IMR-90 (cell line): ENCODE measurements around the gene DLGAP4. TPM values are rescaled to one million over a fixed set of nuclear protein-coding genes. Genes with fewer than 3 reads are reported as not detected.

Source experiments
- ATAC-seq: fragments of 200-7000 bp; cut with Tn5 transposase; 2 replicates; pipeline ENCODE4 v1.9.1; 2020; ENCODE audit warnings: low read depth, mild to moderate bottlenecking, moderate library complexity
- BruUV-seq: library from RNA; stranded (reverse); fragments of 400-500 nt; replicated peaks from 2 replicates; lab custom pipeline; 2021; lab: Mats Ljungman, UMichigan
- CTCF ChIA-PET: fragments of 300-600 bp; formaldehyde crosslinking; extraction: SDS; loops from one replicate; lab custom pipeline; 2021; ENCODE audit warnings: antibody characterized with exemption; lab: Yijun Ruan, JAX
- POLR2A ChIA-PET: fragments of 300-600 bp; sonication (Branson Sonifier 250); formaldehyde crosslinking; loops from one replicate; lab custom pipeline; 2022; ENCODE audit warnings: antibody characterized with exemption; ENCODE audit not compliant: unreplicated experiment; lab: Charles Lee
- DNase-seq: peaks from one replicate; pipeline ENCODE4 v3.0.0; 2013
- H2AFZ ChIP-seq: replicated peaks from 2 replicates; pipeline ENCODE3; 2013; ENCODE audit warnings: low read length, mild to moderate bottlenecking; ENCODE audit not compliant: poor library complexity
- H2AK5ac ChIP-seq: 2 replicates; pipeline ENCODE4 v1.6.1; 2013; ENCODE audit warnings: low read depth, low read length, inconsistent platforms
- H2AK9ac ChIP-seq: replicated peaks from 2 replicates; pipeline ENCODE3; 2013; ENCODE audit warnings: mild to moderate bottlenecking, low read depth, low read length, moderate library complexity; ENCODE audit not compliant: poor library complexity
- H2BK120ac ChIP-seq: 2 replicates; pipeline ENCODE4 v1.6.1; 2013; ENCODE audit warnings: low read depth, low read length, inconsistent platforms
- H2BK15ac ChIP-seq: 3 replicates; pipeline ENCODE4 v1.6.1; 2013; ENCODE audit warnings: low read depth, low read length, inconsistent platforms
- H2BK20ac ChIP-seq: 2 replicates; pipeline ENCODE4 v1.6.1; 2013; ENCODE audit warnings: low read depth, mild to moderate bottlenecking, inconsistent platforms, low read length, moderate library complexity
- H2BK5ac ChIP-seq: 2 replicates; pipeline ENCODE4 v1.6.1; 2013; ENCODE audit warnings: mild to moderate bottlenecking, low read depth, low read length, inconsistent platforms; ENCODE audit not compliant: poor library complexity, severe bottlenecking
- H3K14ac ChIP-seq: replicated peaks from 2 replicates; pipeline ENCODE4 v1.6.1; 2013; ENCODE audit warnings: low read depth, low read length, inconsistent platforms
- H3K18ac ChIP-seq: 2 replicates; pipeline ENCODE4 v1.6.1; 2013; ENCODE audit warnings: low read depth, low read length, control low read depth
- H3K23ac ChIP-seq: 2 replicates; pipeline ENCODE4 v1.6.1; 2013; ENCODE audit warnings: low read depth, low read length, inconsistent platforms
- H3K27ac ChIP-seq: 2 replicates; pipeline ENCODE4 v1.5.1; 2013; ENCODE audit warnings: mild to moderate bottlenecking, control low read depth, low read length; ENCODE audit not compliant: insufficient read depth
- H3K27me3 ChIP-seq: 2 replicates; pipeline ENCODE4 v1.6.1; 2013; ENCODE audit warnings: low read length; ENCODE audit not compliant: control insufficient read depth, insufficient read depth
- H3K36me3 ChIP-seq: 2 replicates; pipeline ENCODE4 v1.6.1; 2013; ENCODE audit warnings: low read length, mixed read lengths; ENCODE audit not compliant: control insufficient read depth, insufficient read depth
- H3K4ac ChIP-seq: 2 replicates; pipeline ENCODE4 v1.6.1; 2013; ENCODE audit warnings: low read depth, low read length, inconsistent platforms
- H3K4me1 ChIP-seq: 2 replicates; pipeline ENCODE4 v1.6.1; 2013; ENCODE audit warnings: low read length, mixed read lengths; ENCODE audit not compliant: control insufficient read depth, insufficient read depth
- H3K4me2 ChIP-seq: 2 replicates; pipeline ENCODE4 v1.6.1; 2013; ENCODE audit warnings: low read depth, mild to moderate bottlenecking, control low read depth, low read length, moderate library complexity
- H3K4me3 ChIP-seq: 2 replicates; pipeline ENCODE4 v1.5.1; 2013; ENCODE audit warnings: low read depth, mild to moderate bottlenecking, control low read depth, low read length, moderate library complexity; ENCODE audit not compliant: insufficient read depth
- H3K56ac ChIP-seq: 2 replicates; pipeline ENCODE4 v1.6.1; 2013; ENCODE audit warnings: low read length, inconsistent platforms; ENCODE audit not compliant: insufficient read depth; ENCODE audit errors: extremely low read depth
- H3K79me1 ChIP-seq, 2 experiments: 2 replicates each; pipeline ENCODE4 v1.6.1; 2013; ENCODE audit warnings: low read length in 2 of 2, inconsistent platforms in 1 of 2, low read depth in 1 of 2
- H3K9ac ChIP-seq: 2 replicates; pipeline ENCODE4 v1.6.1; 2013; ENCODE audit warnings: low read depth, low read length, control low read depth
- H3K9me1 ChIP-seq: 2 replicates; pipeline ENCODE4 v1.6.1; 2013; ENCODE audit warnings: low read length, inconsistent platforms; ENCODE audit not compliant: insufficient read depth
- H3K9me3 ChIP-seq: 2 replicates; pipeline ENCODE4 v1.6.1; 2013; ENCODE audit warnings: low read length; ENCODE audit not compliant: control insufficient read depth, insufficient read depth
- H4K20me1 ChIP-seq: 2 replicates; pipeline ENCODE4 v1.6.1; 2013; ENCODE audit warnings: low read length, inconsistent platforms; ENCODE audit not compliant: insufficient read depth
- H4K5ac ChIP-seq: 2 replicates; pipeline ENCODE4 v1.6.1; 2013; ENCODE audit warnings: mild to moderate bottlenecking, low read depth, low read length, control low read depth
- H4K8ac ChIP-seq, 2 experiments: 2 replicates each; pipeline ENCODE4 v1.6.1; 2013; ENCODE audit warnings: low read depth in 2 of 2, low read length in 2 of 2, control low read depth in 1 of 2, inconsistent platforms in 1 of 2
- H4K91ac ChIP-seq: 2 replicates; pipeline ENCODE4 v1.6.1; 2013; ENCODE audit warnings: low read depth, low read length, inconsistent platforms; ENCODE audit not compliant: insufficient read depth
- CEBPB ChIP-seq: IDR thresholded peaks from 2 replicates; pipeline ENCODE4 v1.6.1; 2012; ENCODE audit warnings: low read depth, low read length, improper control_type of control experiment
- CHD1 ChIP-seq: IDR thresholded peaks from 2 replicates; pipeline ENCODE4 v1.6.1; 2012; ENCODE audit warnings: low read depth, low read length, improper control_type of control experiment
- MXI1 ChIP-seq: IDR thresholded peaks from 2 replicates; pipeline ENCODE4 v1.6.1; 2012; ENCODE audit warnings: low read depth, mild to moderate bottlenecking, low read length, moderate library complexity, borderline replicate concordance
- POLR2A ChIP-seq: IDR thresholded peaks from 2 replicates; pipeline ENCODE4 v1.6.1; 2012; ENCODE audit warnings: mild to moderate bottlenecking, low read depth, low read length
- RAD21 ChIP-seq: IDR thresholded peaks from 2 replicates; pipeline ENCODE4 v1.6.1; 2012; ENCODE audit warnings: low read length, improper control_type of control experiment
- RCOR1 ChIP-seq: IDR thresholded peaks from 2 replicates; pipeline ENCODE4 v1.6.1; 2012; ENCODE audit warnings: mild to moderate bottlenecking, low read length, improper control_type of control experiment; ENCODE audit not compliant: insufficient replicate concordance
- RFX5 ChIP-seq: IDR thresholded peaks from 2 replicates; pipeline ENCODE4 v1.8.0; 2012; ENCODE audit warnings: low read depth, mild to moderate bottlenecking, low read length, moderate library complexity
- WGBS, 2 experiments: methylation state at CpG; one replicate each; pipeline versions ENCODE4 v1.1.5 to v1.1.7; 2013; ENCODE audit warnings: missing lambda C conversion rate in 2 of 2; ENCODE audit not compliant: insufficient read length in 1 of 2; ENCODE audit errors: extremely low coverage in 2 of 2; 5-methylcytosine and 5-hydroxymethylcytosine counted together
- dilution Hi-C: fragments of 300-500 bp; cut with HindIII; formaldehyde crosslinking; loops from one replicate; pipeline ENCODE4 v1.14.3; 2018; ENCODE audit warnings: low sequenced_read_pairs; ENCODE audit not compliant: unreplicated experiment
- in situ Hi-C: fragments of 300-500 bp; cut with MboI; formaldehyde crosslinking; loops from 3 replicates; pipeline ENCODE4 v1.14.3; 2019; ENCODE audit warnings: low sequenced_read_pairs, inconsistent platforms, mixed read lengths
- intact Hi-C: fragments of 100-400 bp; cut with micrococcal nuclease; formaldehyde crosslinking; loops from 2 replicates; pipeline ENCODE4 v1.10.0; 2022
- polyA plus RNA-seq, 3 experiments: library from polyadenylated mRNA; depleted of rRNA; stranded (reverse); fragments of >200 nt; gene quantifications; 2 replicates each; pipeline ENCODE4 v1.2.3, GENCODE V29; 2012; ENCODE audit warnings: low replicate concordance in 1 of 3
- total RNA-seq: library from RNA; depleted of rRNA; stranded (reverse); fragments of >200 nt; gene quantifications from 2 replicates; pipeline ENCODE4 v1.2.3, GENCODE V29; 2012
- TF ChIP-seq, protein P1 (sequence below): conservative IDR thresholded peaks from 2 replicates; pipeline ENCODE4 v1.5.1; 2012; ENCODE audit warnings: mild to moderate bottlenecking, low read depth, low read length, improper control_type of control experiment

DLGAP4 gene
- total and polyA plus RNA-seq, 2 of the 4 experiments (the other 2 are of a cell fraction), result 32.3 to 73.2 TPM

DNA sequence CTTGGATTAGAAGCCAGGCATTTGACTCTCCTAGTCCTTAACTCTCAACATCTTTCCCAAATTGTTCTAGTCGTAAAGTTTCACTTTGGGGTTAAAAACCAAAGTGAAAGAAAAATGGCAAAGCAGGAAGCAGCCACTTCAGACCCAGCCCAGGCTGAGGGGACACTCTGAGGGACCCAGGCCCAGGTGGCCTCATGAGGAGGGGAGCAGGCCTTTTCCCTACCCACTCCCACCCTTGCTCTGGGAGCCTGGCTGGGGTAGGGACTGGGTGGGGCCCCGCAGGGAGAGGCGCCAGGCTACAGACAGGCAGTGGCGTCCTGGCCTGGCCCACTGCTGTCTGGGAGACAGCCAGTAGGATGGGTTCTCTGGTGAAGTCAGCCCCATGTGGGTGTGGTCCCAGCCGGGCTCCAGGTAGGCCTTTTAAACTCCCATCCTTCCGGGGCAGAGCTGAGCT is 166.5 kb downstream of the DLGAP4 start:
- H2BK5ac ChIP-seq, result peak overlapping the region; percentile 16
- peak overlapping the region; percentile 55 for H3K23ac ChIP-seq
- H3K18ac ChIP-seq, result no peak overlapping the region
- peak overlapping the region; percentile 34; the same call in 1 of the 2 replicates for H3K27ac ChIP-seq
- ATAC-seq (peak; percentile 41), DNase-seq (no peak)
- peak overlapping the region; percentile 34 for H2AFZ ChIP-seq
- H4K5ac ChIP-seq, result no peak overlapping the region
- peaks cover 40% of the 10 kb centered on the region for H3K4me1 ChIP-seq
- no peaks in the 10 kb centered on the region for H3K27me3 ChIP-seq
- intact Hi-C loops (no loop called here), in situ Hi-C loops (no loop called here), dilution Hi-C loops (no loop called here)
- no peaks in the 10 kb centered on the region for H3K9me3 ChIP-seq
- H3K4ac ChIP-seq, result no peak overlapping the region
- ChIA-PET CTCF (interaction anchor here (0.6 kb wide), 1 partner anchor 273 kb away, joined by 6 read pairs; no protein-coding TSS in a partner anchor), POLR2A (no interaction called here)
- no peak overlapping the region for H4K91ac ChIP-seq
- no peak overlapping the region; the same call in 1 of the 2 replicates for H3K56ac ChIP-seq
- peaks cover 10% of the 10 kb centered on the region for H3K36me3 ChIP-seq
- H4K8ac ChIP-seq, result peak overlapping the region in 1 of 2 experiments; percentile 54; a peak in 3 of 4 replicates
- no peak overlapping the region for H2BK15ac ChIP-seq
- H2BK120ac ChIP-seq, result no peak overlapping the region
- H3K9ac ChIP-seq, result no peak overlapping the region
- 0 out of 2 replicates have a peak overlapping the region, but pooled peaks have one; percentile 31 for H3K14ac ChIP-seq
- H3K79me1 ChIP-seq, result peaks cover 18 to 85% of the 10 kb centered on the region in 2 experiments
- BruUV-seq, result no TSS peak
- peak overlapping the region; percentile 57 for H2AK9ac ChIP-seq
- peaks cover 56% of the 10 kb centered on the region for H3K9me1 ChIP-seq
- peaks cover 95% of the 10 kb centered on the region for H4K20me1 ChIP-seq
- H3K4me3 ChIP-seq, result no peak overlapping the region
- TF ChIP-seq RCOR1 (no peak), CHD1 (no peak), CEBPB (no peak), MXI1 (no peak), RAD21 (no peak), POLR2A (no peak), RFX5 (no peak)
- TF ChIP-seq, protein P1, sequence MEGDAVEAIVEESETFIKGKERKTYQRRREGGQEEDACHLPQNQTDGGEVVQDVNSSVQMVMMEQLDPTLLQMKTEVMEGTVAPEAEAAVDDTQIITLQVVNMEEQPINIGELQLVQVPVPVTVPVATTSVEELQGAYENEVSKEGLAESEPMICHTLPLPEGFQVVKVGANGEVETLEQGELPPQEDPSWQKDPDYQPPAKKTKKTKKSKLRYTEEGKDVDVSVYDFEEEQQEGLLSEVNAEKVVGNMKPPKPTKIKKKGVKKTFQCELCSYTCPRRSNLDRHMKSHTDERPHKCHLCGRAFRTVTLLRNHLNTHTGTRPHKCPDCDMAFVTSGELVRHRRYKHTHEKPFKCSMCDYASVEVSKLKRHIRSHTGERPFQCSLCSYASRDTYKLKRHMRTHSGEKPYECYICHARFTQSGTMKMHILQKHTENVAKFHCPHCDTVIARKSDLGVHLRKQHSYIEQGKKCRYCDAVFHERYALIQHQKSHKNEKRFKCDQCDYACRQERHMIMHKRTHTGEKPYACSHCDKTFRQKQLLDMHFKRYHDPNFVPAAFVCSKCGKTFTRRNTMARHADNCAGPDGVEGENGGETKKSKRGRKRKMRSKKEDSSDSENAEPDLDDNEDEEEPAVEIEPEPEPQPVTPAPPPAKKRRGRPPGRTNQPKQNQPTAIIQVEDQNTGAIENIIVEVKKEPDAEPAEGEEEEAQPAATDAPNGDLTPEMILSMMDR, result no peak
- H3K4me2 ChIP-seq, result peak overlapping the region; percentile 79
- H2BK20ac ChIP-seq, result no peak overlapping the region
- H2AK5ac ChIP-seq, result peak overlapping the region; percentile 50; the same call in 1 of the 2 replicates
- WGBS, 2 experiments, result 80% methylated on average over 1 of the region's 6 CpGs; no CpG with 5 or more reads in 1 of the 2 experiments
